Testis (tissue), 2 donors: Measurements from ENCODE around the gene NRXN3.

Experiments used
- CTCF ChIP-seq, 3 experiments: fragments of 450-650 bp in 2 of 3; fragments of 200-600 bp in 1 of 3; sonication (generic) in 1 of 3; IDR thresholded peaks; one replicate each; pipeline ENCODE4 v1.5.1; 2016 to 2019; ENCODE audit warnings: antibody characterized with exemption in 3 of 3, mild to moderate bottlenecking in 2 of 3, moderate library complexity in 1 of 3
- POLR2A ChIP-seq: fragments of 450-650 bp; IDR thresholded peaks from one replicate; pipeline ENCODE4 v1.6.1; 2017; ENCODE audit warnings: antibody characterized with exemption, mild to moderate bottlenecking, moderate library complexity

DNA sequence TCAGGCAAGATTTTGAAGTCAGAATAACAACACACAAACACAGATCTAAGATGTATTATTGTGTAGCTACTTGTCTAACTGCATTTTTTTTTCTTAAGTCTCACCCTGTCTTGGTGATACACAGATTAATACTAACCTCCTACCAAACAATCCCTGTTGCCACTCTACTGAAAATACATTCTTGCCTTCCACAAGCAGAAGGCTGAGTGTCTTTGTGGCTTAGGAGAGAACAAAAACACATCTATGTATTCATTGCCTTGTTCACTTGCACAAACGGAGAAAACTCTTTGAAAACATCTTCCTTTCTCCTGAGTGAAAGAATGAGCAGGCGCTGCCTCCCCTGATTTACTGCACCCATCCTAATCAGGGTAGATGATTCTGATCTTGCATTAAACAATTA, 1398.9 kb downstream of the NRXN3 start:
- TF ChIP-seq CTCF (IDR thresholded peaks at IDR 0.05), result no peak
- no peak for TF ChIP-seq POLR2A
